NCI-H748 treated with DMSO at 0.1 percent for 48 hours (cell line): ENCODE results near the gene SLC28A1.

Experiments used
- DNase-seq: peaks from one replicate; lab custom pipeline; 2025; lab: John Stamatoyannopoulos, UW

Gene SLC28A1

GRCh38 chr15:84886211-84886983 lies 1.9 kb downstream of the SLC28A1 start:
- no peak for DNase-seq

GRCh38 chr15:84886984-84887299 lies 2.5 kb downstream of the SLC28A1 start:
- DNase-seq, result no peak

DNA sequence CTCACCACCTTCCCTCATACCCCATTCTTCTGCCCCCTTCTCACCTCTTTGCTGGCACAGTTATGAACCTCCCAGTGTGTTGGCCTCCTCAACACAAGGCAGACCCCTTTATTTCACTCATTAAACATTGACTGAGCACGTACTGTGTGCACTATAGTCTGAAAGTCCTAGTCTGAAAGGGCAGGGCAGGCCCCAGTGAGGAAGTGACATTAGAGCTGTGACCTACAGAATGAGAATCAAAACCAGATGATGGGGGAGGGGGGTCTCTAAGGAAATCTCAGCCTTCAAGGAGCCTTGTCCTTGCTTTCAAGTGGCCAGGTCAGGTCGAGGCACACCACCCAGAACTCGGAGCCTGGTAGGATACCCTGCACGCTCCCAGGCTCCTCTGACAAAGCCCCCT lies 3.5 kb downstream of the SLC28A1 start:
- DNase-seq, result no peak

DNA sequence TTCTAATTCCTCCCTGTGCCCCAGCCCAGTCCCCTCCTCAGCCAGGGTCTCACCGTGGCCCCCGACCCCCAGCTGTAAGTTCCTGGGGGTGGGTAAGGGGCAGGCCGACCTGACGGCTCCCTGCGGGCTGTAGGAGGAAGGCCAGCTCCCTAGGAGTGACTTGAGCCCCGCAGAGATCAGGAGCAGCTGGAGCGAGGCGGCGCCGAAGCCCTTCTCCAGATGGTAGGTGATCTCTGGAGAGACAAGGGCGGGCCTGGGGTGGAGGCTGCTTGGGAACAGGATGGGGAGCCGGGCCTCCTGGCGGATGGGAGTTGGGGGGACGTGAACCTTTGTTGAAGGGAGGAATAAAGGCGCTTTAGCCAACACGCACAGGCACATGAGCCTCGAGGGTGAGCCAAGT lies 4.2 kb downstream of the SLC28A1 start:
- DNase-seq, result no peak

DNA sequence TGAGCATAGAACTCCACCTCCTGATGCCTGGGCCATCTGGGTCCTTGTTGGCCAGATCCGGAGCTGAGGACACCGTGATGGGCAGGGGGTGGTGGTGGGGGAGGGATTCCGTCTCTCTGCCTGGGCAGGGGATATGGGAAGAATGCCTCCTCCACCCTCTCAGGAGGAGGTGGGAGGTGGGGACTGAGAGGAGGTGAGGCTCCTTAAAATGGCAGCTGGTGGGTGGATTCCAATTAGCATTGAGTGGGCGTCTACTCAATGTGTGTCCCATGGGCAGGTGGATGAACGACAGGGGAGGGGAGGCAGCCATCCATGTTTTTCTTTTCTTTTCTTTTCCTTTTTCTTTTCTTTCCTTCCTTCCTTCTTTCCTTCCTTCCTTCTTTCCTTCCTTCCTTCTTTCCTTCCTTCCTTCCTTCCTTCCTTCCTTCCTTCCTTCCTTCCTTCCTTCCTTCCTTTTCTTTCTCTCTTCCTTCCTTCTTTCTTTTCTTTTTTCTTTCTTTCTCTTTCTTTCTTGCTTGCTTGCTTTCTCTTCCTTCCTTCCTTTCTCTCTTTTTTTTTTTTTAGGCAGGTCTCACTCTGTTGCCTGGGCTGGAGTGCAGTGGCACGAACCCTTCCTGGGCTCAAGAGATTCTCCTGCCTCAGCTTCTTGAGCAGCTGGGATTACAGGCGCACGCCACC lies 5.0 kb downstream of the SLC28A1 start:
- DNase-seq, result no peak

GRCh38 chr15:84889991-84890669 lies 5.7 kb downstream of the SLC28A1 start:
- DNase-seq, result no peak

DNA sequence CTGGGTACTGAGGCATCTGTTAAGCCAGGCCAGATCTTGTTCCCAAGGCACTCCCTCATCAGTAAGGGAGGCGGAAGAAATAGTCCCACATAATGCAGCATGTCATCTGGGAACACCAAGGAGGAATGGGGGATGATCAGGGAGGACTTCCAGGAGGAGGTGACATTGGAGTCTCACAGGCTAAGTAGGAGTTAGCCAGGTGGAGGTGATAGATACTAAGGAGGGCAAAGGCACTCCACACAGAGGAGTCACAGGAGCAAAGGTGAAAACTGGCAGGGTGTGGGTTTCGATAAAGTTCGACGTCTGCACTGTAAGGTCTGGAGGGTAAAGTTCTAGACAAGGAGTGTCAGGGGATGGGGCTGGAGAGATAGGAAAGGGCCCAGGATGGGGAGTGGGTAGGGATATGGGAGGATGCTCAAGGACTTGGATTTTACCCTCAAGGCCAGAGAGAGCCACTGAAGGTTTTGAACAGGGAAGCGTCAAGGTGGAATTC lies 6.3 kb downstream of the SLC28A1 start:
- no peak for DNase-seq

DNA sequence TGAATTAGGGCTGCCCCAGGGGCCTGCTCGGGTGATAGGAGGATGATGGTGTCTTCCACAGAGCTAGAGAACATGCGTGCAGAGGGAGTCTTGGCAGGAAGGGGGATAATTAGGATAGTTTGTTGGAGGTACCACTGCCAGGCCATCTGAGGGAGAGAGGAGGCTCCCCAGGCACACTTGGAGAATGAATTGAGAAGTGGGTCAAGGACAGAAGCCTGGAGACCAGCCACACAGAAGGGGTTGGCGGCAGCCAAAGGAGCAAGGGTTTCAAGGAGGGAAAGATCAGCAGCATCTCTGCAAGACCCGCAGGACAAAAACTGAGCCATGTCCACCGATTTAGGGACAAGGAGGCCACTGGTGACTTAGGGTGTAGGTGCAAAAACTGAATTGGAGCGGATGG lies 6.9 kb downstream of the SLC28A1 start:
- DNase-seq, result no peak

GRCh38 chr15:84892786-84893307 lies 8.4 kb downstream of the SLC28A1 start:
- DNase-seq, result no peak

- DNase-seq, result no peak
Observed at GRCh38 chr15:84893607-84894006, 9.1 kb downstream of the SLC28A1 start.

DNA sequence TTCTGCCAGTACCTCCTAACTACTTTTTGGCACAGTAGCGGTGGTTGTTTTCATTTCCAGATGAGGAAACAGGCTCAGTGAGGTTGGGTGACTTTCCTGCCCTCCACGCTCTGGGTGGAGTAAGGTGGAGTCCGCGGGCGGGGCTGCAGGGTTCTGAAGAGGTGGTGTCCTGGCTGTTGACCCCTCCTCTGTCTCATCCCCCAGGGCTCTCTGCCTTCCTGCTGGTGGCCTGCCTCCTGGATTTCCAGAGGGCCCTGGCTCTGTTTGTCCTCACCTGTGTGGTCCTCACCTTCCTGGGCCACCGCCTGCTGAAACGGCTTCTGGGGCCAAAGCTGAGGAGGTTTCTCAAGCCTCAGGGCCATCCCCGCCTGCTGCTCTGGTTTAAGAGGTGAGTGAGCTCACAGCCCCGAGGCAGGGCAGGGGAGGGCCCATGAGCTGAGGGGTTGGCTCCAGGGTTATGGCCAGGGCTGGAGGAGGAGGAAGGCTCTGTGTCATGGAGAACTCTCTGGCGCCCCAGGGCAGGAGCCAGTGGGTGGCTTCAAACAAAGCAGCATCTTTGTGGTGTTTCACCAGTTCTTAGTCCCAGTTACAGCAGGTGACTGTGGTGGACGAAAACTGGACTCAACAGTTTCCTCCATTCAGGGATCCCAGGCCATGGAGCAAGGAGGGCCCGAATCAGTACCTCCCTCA lies 10.4 kb downstream of the SLC28A1 start:
- no peak for DNase-seq

DNA sequence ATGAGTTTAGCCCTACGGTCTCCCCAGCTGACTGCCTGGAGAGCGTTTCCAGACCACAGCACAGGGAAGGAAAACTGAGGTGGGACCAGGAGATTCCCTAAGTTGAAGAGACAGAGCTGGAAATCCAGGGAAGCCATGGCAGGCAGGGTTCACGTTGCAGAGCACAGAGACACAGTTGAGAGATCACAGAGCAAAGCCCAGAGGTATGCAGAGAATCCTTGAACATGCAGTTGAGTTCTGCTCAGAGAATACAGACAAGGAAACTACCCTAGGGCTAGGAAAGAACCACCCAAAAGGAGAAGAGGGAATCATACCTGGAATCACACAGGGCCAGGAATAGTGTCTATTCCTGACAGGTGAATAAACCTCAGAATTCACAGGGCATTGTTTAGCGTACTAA lies 14.3 kb downstream of the SLC28A1 start:
- no peak for DNase-seq

GRCh38 chr15:84899750-84900149 lies 15.3 kb downstream of the SLC28A1 start:
- DNase-seq, result no peak

- no peak for DNase-seq
Observed at GRCh38 chr15:84901540-84901939, 17.1 kb downstream of the SLC28A1 start.

DNA sequence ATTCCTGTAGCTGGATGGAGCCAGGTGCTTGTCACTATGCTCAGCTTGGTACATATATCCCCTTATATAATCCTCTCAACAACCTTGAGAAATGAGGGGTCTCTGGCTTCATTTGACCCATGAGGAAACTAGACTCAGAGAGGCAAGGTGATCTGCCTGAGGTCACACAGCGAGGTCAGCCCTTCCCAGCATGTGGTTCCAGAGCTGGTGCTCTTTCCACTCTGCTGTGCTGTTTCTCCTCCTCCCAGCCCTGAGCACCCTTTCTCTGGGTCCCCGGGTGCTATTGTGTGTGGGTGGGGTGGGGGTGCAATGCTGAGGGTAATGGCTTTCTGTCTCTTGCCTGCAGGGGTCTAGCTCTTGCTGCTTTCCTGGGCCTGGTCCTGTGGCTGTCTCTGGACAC lies 19.3 kb downstream of the SLC28A1 start:
- DNase-seq, result no peak

- DNase-seq, result no peak
Observed at GRCh38 chr15:84904419-84904818, 20.0 kb downstream of the SLC28A1 start.

- DNase-seq, result no peak
Observed at GRCh38 chr15:84905016-84905916, 20.8 kb downstream of the SLC28A1 start.

DNA sequence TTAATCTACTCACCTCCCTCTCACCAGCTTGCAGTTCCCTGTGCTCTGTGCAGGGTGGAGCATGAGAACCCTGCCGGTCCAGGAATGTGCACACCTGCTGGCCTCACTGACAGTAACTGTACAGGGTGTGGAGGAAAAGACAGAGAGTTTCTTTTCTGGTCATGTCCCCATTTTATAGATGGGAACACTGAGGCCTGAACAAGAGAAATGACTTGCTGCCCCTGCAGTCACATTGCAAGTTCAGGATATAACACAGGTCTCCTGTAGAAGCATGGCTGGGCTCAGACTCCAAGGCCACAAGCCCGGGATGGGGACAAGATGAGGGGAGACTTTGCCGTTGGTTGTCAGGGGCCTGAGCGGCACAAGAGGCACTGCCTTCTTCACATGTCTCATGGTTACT lies 23.3 kb downstream of the SLC28A1 start:
- DNase-seq, result no peak

- no peak for DNase-seq
Observed at GRCh38 chr15:84908564-84908963, 24.1 kb downstream of the SLC28A1 start.

DNA sequence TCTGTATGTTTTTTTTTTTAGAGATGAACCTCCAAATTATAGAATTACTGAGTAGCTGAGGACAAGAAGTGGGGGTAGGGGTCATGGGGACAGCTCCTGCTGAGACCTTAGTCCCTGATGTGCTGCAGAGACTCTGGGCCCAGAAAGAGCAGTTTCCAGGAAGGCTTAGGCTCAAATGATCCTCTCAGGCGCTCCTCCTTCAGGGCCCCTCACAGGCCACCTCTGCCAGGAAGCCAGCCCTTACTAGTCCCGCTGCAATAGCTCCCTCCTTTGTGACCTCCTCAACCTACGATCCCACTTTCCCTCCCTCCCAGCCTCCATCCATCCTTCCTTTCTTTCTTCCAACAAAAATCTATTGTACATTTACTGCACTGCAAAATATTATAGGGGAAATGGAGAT lies 24.6 kb downstream of the SLC28A1 start:
- no peak for DNase-seq

DNA sequence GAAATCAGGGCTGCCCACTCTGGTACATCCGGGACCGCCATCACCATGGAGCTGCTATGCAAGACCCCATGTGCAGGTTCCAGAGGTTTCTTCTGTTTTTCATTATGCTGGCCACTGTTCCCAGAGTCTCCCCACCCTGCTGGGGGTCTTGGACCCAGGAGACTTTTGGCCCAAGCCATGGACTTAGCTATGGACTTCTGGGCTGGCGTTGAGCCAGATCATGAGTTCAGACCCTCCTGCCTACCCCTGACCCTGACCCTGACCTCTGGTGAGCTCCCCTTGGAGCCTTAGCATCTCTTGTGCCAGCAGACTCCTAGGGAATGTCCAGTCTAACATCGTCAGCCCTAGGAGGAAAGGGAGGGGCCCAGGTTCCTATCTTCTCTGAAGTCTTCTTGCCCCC lies 25.3 kb downstream of the SLC28A1 start:
- DNase-seq, result no peak
